ENCODE data around the gene EVX2. TPM values are rescaled to one million over a fixed set of nuclear protein-coding genes. Genes with fewer than 3 reads are reported as not detected.

EVX2 gene
- total RNA-seq, 1 experiment from 2014 or later: not detected

DNA sequence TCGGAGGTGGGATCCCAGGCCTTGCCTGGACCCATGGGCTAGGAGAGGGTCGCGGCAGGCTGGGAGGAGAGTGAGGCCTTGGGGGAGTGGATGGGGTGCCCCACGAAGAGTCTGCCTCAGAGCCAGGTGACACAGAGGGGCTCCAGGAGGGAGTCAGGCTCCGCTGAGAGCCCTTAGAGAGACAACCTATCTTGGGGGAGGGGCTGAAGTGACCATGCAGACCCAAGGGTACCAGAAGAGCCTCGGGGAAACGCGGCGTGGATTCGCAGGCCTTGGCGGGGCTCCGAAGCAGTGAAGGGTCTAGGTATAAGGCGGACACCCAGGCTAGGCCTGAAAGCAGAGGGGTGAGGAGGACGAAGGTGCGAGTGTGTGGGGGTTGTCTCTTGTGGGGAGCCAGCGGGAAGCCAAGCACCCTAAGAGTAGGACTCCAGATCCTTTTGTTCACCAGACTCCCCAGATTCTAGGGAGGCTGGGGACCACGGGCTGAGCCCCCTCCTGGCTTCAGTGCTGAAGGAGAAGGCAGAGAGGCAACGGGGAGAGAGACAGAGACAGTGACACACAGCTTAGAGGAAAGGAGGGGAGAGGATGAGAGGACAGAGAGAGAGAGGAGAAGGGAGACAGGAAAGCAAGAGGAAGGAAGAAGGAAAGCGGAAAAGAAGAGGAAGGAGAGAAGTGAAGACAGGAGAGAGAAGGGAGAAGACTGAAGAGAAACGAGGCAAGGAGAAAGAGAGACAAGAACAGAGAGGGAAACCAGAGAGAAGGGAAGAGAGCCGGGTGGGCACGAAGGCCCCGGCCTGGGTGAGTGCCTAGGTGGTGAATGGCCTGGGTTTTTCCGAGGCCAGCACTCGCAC, 22.2 kb upstream of the EVX2 start:
- no peaks in the 10 kb centered on the region for H3K36me3 ChIP-seq (replicated peaks; ENCODE audit: control insufficient read depth, insufficient read depth, low read length)
- peaks cover 98% of the 10 kb centered on the region for H3K27me3 ChIP-seq (ENCODE audit: control insufficient read depth, insufficient read depth, low read length)
- H3K4me3 ChIP-seq (ENCODE audit: insufficient read depth, low read depth, low read length): peak overlapping the region; percentile 3; the same call in 1 of the 2 replicates
- DNase-seq: no peak

GRCh38 chr2:176105078-176105729, 21.4 kb upstream of the EVX2 start:
- DNase-seq: peak; percentile 75
- Histone ChIP-seq H3K27me3 (ENCODE audit: control insufficient read depth, insufficient read depth, low read length) (peaks cover 98% of the 10 kb centered on the region), H3K4me3 (ENCODE audit: insufficient read depth, low read depth, low read length) (peak overlapping the region; percentile 16; the same call in 1 of the 2 replicates), H3K36me3 (replicated peaks; ENCODE audit: control insufficient read depth, insufficient read depth, low read length) (no peaks in the 10 kb centered on the region)

- peak; percentile 73 for DNase-seq
- Histone ChIP-seq H3K36me3 (replicated peaks; ENCODE audit: control insufficient read depth, insufficient read depth, low read length) (no peaks in the 10 kb centered on the region), H3K4me3 (ENCODE audit: insufficient read depth, low read depth, low read length) (peak overlapping the region; percentile 16; the same call in 1 of the 2 replicates), H3K27me3 (ENCODE audit: control insufficient read depth, insufficient read depth, low read length) (peaks cover 98% of the 10 kb centered on the region)
These were observed 20.7 kb upstream of the EVX2 start for GRCh38 chr2:176104316-176105077.

- Histone ChIP-seq H3K27me3 (ENCODE audit: control insufficient read depth, insufficient read depth, low read length) (peaks cover 98% of the 10 kb centered on the region), H3K36me3 (replicated peaks; ENCODE audit: control insufficient read depth, insufficient read depth, low read length) (no peaks in the 10 kb centered on the region), H3K4me3 (ENCODE audit: insufficient read depth, low read depth, low read length) (no peak overlapping the region)
- DNase-seq: peak; percentile 62
These were observed 20.1 kb upstream of the EVX2 start for GRCh38 chr2:176103742-176104315.

- Histone ChIP-seq H3K27me3 (ENCODE audit: control insufficient read depth, insufficient read depth, low read length) (peaks cover 98% of the 10 kb centered on the region), H3K4me3 (ENCODE audit: insufficient read depth, low read depth, low read length) (no peak overlapping the region), H3K36me3 (replicated peaks; ENCODE audit: control insufficient read depth, insufficient read depth, low read length) (no peaks in the 10 kb centered on the region)
- DNase-seq: no peak
These were observed 19.4 kb upstream of the EVX2 start for GRCh38 chr2:176103194-176103593.

- H3K27me3 ChIP-seq (ENCODE audit: control insufficient read depth, insufficient read depth, low read length): peaks cover 99% of the 10 kb centered on the region
- no peak overlapping the region for H3K4me3 ChIP-seq (ENCODE audit: insufficient read depth, low read depth, low read length)
- H3K36me3 ChIP-seq (replicated peaks; ENCODE audit: control insufficient read depth, insufficient read depth, low read length): no peaks in the 10 kb centered on the region
- DNase-seq: no peak
These were observed 18.6 kb upstream of the EVX2 start for GRCh38 chr2:176102309-176102866.

DNA sequence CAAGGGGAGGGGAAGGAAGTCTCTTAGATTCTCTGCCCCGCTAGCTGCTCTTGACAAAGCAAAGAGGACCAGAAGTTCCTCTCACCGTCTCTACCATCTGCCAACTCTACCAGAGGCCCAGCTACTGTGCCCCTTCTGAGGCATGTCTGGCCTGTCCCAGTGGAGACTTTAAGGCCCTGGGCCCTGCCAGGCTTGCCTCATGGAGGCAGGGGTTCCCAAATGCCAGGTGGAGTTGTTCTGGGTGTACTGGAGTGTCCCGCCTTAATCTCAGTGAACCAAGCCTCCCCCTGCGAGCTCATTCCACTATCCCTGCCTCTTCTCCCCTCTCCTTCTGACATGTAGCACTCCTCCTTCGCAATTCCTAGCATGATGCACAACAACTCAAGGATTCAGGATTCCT, 18.1 kb upstream of the EVX2 start:
- DNase-seq: no peak
- Histone ChIP-seq H3K36me3 (replicated peaks; ENCODE audit: control insufficient read depth, insufficient read depth, low read length) (no peaks in the 10 kb centered on the region), H3K4me3 (ENCODE audit: insufficient read depth, low read depth, low read length) (no peak overlapping the region), H3K27me3 (ENCODE audit: control insufficient read depth, insufficient read depth, low read length) (peaks cover 96% of the 10 kb centered on the region)

DNA sequence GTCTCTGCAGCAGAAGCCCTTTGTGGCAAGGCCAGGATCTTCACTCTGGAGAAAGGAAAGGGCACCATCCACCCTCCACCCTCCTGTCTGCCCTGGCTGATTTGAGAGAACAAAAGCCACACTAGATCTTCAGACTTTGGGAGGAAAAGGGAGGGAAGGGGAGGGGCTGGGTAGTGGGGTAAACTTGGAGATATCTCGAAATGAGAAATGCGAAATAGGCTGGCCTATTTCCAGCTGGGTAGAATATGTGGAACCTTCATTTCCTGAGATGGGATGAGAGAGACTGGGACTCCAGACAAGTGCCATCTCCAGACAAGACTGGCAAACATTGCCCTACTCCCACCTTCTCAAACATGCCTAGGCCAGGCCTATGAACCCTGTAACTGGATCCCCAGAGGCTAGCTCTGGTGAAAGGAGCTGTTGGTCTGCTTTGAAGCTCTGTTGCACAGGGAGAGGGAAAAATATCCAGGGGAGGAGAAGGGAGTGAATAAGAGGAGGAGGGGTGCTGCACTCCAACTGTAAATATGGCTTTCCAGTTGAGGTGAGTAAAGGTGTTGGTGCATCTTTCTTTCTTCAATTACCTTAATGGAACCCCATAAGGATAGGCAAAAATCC, 17.6 kb upstream of the EVX2 start:
- Histone ChIP-seq H3K4me3 (ENCODE audit: insufficient read depth, low read depth, low read length) (no peak overlapping the region), H3K36me3 (replicated peaks; ENCODE audit: control insufficient read depth, insufficient read depth, low read length) (no peaks in the 10 kb centered on the region), H3K27me3 (ENCODE audit: control insufficient read depth, insufficient read depth, low read length) (peaks cover 97% of the 10 kb centered on the region)
- no peak for DNase-seq

DNA sequence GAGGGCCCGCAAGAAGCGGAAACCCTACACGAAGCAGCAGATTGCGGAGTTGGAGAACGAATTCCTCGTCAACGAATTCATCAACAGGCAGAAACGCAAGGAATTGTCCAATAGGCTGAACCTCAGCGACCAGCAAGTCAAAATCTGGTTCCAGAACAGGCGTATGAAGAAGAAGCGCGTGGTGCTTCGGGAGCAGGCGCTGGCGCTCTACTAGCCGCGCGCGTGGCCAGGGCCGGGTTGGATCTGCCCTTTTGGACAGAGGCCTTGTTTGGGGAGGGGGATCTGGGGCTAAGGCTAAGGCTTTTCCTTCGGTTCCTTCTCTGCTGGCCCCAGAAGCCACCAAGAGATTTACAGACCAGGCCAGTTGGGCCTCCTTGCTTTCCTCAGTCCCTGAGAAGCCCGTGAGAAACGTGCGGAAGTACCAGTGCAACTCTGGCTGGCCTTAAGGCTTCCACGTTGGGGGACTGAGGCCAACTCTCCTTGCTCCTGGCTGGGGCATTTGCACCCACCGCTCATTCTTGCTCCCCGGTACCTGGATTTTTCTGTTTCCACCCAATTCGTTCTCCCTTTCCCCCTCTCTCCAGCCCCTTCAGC, 16.9 kb upstream of the EVX2 start:
- Histone ChIP-seq H3K4me3 (ENCODE audit: insufficient read depth, low read depth, low read length) (no peak overlapping the region), H3K36me3 (replicated peaks; ENCODE audit: control insufficient read depth, insufficient read depth, low read length) (no peaks in the 10 kb centered on the region), H3K27me3 (ENCODE audit: control insufficient read depth, insufficient read depth, low read length) (peaks cover 97% of the 10 kb centered on the region)
- DNase-seq: peak; percentile 47

DNA sequence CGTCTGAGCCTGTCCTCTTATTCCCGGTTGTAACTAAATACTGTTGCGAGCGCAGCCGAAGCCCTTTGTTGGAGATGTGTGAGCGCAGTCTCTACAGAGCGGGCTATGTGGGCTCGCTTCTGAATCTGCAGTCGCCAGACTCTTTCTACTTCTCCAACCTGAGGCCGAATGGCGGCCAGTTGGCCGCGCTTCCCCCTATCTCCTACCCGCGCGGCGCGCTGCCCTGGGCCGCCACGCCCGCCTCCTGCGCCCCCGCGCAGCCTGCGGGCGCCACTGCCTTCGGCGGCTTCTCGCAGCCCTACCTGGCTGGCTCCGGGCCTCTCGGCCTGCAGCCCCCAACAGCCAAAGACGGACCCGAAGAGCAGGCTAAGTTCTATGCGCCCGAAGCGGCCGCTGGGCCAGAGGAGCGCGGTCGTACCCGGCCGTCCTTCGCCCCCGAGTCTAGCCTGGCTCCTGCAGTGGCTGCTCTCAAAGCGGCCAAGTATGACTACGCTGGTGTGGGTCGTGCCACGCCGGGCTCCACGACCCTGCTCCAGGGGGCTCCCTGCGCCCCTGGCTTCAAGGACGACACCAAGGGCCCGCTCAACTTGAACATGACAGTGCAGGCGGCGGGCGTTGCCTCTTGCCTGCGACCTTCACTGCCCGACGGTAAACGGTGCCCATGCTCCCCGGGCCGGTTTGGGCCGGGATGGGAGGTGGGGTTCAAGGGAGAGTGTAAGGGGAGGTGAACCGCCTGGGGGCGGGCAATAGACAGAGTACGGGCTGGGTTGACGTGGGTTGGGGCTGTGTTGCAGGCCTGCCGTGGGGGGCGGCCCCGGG, 16.2 kb upstream of the EVX2 start, which contains the start of gene HOXD12:
TSS of gene HOXD12 (plus strand) at position 68 of the 819 bp plus-strand sequence. CDS start at position 75, 7 bp downstream.
- Histone ChIP-seq H3K27me3 (ENCODE audit: control insufficient read depth, insufficient read depth, low read length) (peaks cover 97% of the 10 kb centered on the region), H3K4me3 (ENCODE audit: insufficient read depth, low read depth, low read length) (peak within 1 kb of the TSS; percentile 24), H3K36me3 (replicated peaks; ENCODE audit: control insufficient read depth, insufficient read depth, low read length) (no peaks in the 10 kb centered on the region)
- DNase-seq: peak; percentile 73

DNA sequence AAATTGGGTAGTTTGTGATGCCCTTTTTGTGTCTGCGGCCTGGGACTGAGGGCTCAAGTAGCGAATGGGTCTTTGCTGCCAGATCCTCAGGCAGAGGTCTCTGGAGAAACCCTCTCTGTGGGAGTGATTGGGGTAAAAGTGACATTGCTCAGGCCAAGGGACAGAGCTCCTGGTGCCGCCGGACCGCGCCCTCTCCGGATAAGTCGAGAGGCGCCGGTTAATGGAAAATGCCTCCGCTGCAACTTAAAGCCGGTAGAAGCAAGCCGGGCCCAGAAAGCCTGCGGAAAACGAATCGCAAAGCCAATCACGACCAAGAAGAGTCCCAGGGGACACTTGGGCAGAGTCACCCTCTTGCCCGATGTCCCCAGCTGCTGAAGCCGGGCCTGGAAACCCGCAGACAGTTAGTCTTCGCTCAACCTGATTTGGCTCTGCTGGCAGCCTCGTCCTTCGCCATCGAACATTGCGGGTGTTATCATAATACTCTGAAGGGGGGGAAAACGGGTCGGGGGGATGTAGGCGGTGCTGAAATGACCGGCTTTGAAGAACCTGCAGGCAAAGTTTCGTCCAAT, 15.5 kb upstream of the EVX2 start:
- H3K4me3 ChIP-seq (ENCODE audit: insufficient read depth, low read depth, low read length): no peak overlapping the region
- H3K36me3 ChIP-seq (replicated peaks; ENCODE audit: control insufficient read depth, insufficient read depth, low read length): no peaks in the 10 kb centered on the region
- peaks cover 97% of the 10 kb centered on the region for H3K27me3 ChIP-seq (ENCODE audit: control insufficient read depth, insufficient read depth, low read length)
- peak; percentile 50 for DNase-seq

- peak; percentile 76 for DNase-seq
- Histone ChIP-seq H3K4me3 (ENCODE audit: insufficient read depth, low read depth, low read length) (peak overlapping the region; percentile 24), H3K36me3 (replicated peaks; ENCODE audit: control insufficient read depth, insufficient read depth, low read length) (no peaks in the 10 kb centered on the region), H3K27me3 (ENCODE audit: control insufficient read depth, insufficient read depth, low read length) (peaks cover 97% of the 10 kb centered on the region)
These were observed 14.8 kb upstream of the EVX2 start for GRCh38 chr2:176098366-176099158.

Measured in H7 (cell line).